ENCODE data around the gene ETV1. TPM values are rescaled to one million over a fixed set of nuclear protein-coding genes. Genes with fewer than 3 reads are reported as not detected.

The ETV1 gene
- total RNA-seq, 1 experiment from 2014 or later: 7.4 TPM

- Histone ChIP-seq H3K4me3 (ENCODE audit: low read depth in 2 of 2, low read length in 2 of 2) (no peak overlapping the region), H3K36me3 (ENCODE audit: control insufficient read depth, insufficient read depth, low read length) (no peaks in the 10 kb centered on the region), H3K9me3 (ENCODE audit: control insufficient read depth, insufficient read depth, low read depth, low read length) (no peaks in the 10 kb centered on the region), H3K27ac (ENCODE audit: low read length) (no peak overlapping the region), H3K4me1 (ENCODE audit: control insufficient read depth, insufficient read depth, low read length) (no peaks in the 10 kb centered on the region), H3K27me3 (ENCODE audit: control insufficient read depth, insufficient read depth, low read length) (no peaks in the 10 kb centered on the region)
- ChIA-PET POLR2A (no interaction called here), CTCF (no interaction called here)
- DNase-seq (ENCODE audit: low read depth, low spot score) (no peak), ATAC-seq (no peak)
- intact Hi-C loops (cut with micrococcal nuclease; ENCODE audit: unreplicated experiment) (no loop called here), in situ Hi-C loops (cut with HindIII; ENCODE audit: low pct_unique_long_range_greater_than_20kb, low sequenced_read_pairs) (no loop called here)
- no peak for TF ChIP-seq TCF7L2 (IDR thresholded peaks at IDR 0.05; ENCODE audit: low read depth, low read length)
- TF ChIP-seq POLR2AphosphoS5 (IDR thresholded peaks at IDR 0.05; ENCODE audit: low read depth, low read length): no peak
- no peak for TF ChIP-seq SIN3A (IDR thresholded peaks at IDR 0.05; ENCODE audit: borderline replicate concordance, insufficient read depth, low read depth, low read length)
- TF ChIP-seq, protein P1, sequence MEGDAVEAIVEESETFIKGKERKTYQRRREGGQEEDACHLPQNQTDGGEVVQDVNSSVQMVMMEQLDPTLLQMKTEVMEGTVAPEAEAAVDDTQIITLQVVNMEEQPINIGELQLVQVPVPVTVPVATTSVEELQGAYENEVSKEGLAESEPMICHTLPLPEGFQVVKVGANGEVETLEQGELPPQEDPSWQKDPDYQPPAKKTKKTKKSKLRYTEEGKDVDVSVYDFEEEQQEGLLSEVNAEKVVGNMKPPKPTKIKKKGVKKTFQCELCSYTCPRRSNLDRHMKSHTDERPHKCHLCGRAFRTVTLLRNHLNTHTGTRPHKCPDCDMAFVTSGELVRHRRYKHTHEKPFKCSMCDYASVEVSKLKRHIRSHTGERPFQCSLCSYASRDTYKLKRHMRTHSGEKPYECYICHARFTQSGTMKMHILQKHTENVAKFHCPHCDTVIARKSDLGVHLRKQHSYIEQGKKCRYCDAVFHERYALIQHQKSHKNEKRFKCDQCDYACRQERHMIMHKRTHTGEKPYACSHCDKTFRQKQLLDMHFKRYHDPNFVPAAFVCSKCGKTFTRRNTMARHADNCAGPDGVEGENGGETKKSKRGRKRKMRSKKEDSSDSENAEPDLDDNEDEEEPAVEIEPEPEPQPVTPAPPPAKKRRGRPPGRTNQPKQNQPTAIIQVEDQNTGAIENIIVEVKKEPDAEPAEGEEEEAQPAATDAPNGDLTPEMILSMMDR (IDR thresholded peaks at IDR 0.05): no peak
- BruUV-seq (replicated peaks): no TSS peak
Measured at GRCh38 chr7:13963925-13964324, 25.5 kb downstream of the ETV1 start.

DNA sequence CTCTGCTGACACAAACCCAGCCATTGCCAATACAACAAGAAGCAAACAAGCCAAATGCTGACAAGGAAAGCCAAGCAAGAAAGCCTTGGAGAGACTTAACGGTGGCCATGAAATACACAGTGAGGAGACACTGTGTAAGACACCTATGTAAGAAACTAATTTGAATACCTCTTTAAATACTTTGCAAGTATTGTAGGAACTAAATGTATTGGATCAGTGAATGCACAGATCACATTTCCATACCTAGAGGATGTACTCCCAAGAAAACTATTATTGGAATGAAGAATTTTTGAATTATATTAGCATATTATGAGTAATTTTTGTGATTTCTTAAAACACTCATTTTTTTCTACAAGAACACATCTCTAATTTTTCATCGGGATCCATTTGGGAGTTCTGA lies 34.0 kb downstream of the ETV1 start:
- H3K4me1 ChIP-seq (ENCODE audit: control insufficient read depth, insufficient read depth, low read length): no peaks in the 10 kb centered on the region
- no peaks in the 10 kb centered on the region for H3K27me3 ChIP-seq (ENCODE audit: control insufficient read depth, insufficient read depth, low read length)
- H3K27ac ChIP-seq (ENCODE audit: low read length): no peak overlapping the region
- CTCF ChIA-PET: no interaction called here
- POLR2A ChIA-PET: no interaction called here
- no peak overlapping the region for H3K4me3 ChIP-seq (ENCODE audit: low read depth in 2 of 2, low read length in 2 of 2)
- in situ Hi-C loops (cut with HindIII; ENCODE audit: low pct_unique_long_range_greater_than_20kb, low sequenced_read_pairs): no loop called here
- ATAC-seq: no peak
- no TSS peak for BruUV-seq (replicated peaks)
- no peak for DNase-seq (ENCODE audit: low read depth, low spot score)
- intact Hi-C loops (cut with micrococcal nuclease; ENCODE audit: unreplicated experiment): no loop called here
- no peak for TF ChIP-seq SIN3A (IDR thresholded peaks at IDR 0.05; ENCODE audit: borderline replicate concordance, insufficient read depth, low read depth, low read length)
- TF ChIP-seq REST (IDR thresholded peaks at IDR 0.05; ENCODE audit: insufficient read depth in 1 of 2, low read depth in 2 of 2, low read length in 1 of 2): no peak
- TF ChIP-seq, protein P1 (IDR thresholded peaks at IDR 0.05): no peak
- TF ChIP-seq TCF7L2 (IDR thresholded peaks at IDR 0.05; ENCODE audit: low read depth, low read length): no peak
- TF ChIP-seq POLR2AphosphoS5 (IDR thresholded peaks at IDR 0.05; ENCODE audit: low read depth, low read length): no peak
- no peaks in the 10 kb centered on the region for H3K36me3 ChIP-seq (ENCODE audit: control insufficient read depth, insufficient read depth, low read length)
- H3K9me3 ChIP-seq (ENCODE audit: control insufficient read depth, insufficient read depth, low read depth, low read length): no peaks in the 10 kb centered on the region

Data from Panc1 (cell line).